Measurements from ENCODE around the gene KRTAP13-3.

Gene KRTAP13-3

GRCh38 chr21:30425826-30426225, at the start of gene KRTAP13-3:
Gene KRTAP13-3, minus strand, starts transcription at chr21:30425926. Its CDS starts 14 bp downstream, at chr21:30425912.
- no peak for DNase-seq (ENCODE audit: low spot score)

GRCh38 chr21:30468900-30469714, 43.4 kb upstream of the KRTAP13-3 start:
- no peak for DNase-seq (ENCODE audit: low spot score)

- no peak for DNase-seq (ENCODE audit: low spot score)
Measured at GRCh38 chr21:30463713-30464112, 38.0 kb upstream of the KRTAP13-3 start.

- no peak for DNase-seq (ENCODE audit: low spot score)
Measured at GRCh38 chr21:30448514-30448913, 22.8 kb upstream of the KRTAP13-3 start.

GRCh38 chr21:30447056-30447455, 21.3 kb upstream of the KRTAP13-3 start:
- DNase-seq (ENCODE audit: low spot score): no peak

- no peak for DNase-seq (ENCODE audit: low spot score)
Measured at GRCh38 chr21:30444204-30444603, 18.5 kb upstream of the KRTAP13-3 start.

GRCh38 chr21:30443226-30443625, 17.5 kb upstream of the KRTAP13-3 start:
- DNase-seq (ENCODE audit: low spot score): no peak

- no peak for DNase-seq (ENCODE audit: low spot score)
Measured at GRCh38 chr21:30439975-30440374, 14.2 kb upstream of the KRTAP13-3 start, which contains the start of gene KRTAP15-1. Gene KRTAP15-1, plus strand, starts transcription at chr21:30440275. Its CDS starts 53 bp downstream, at chr21:30440328.

GRCh38 chr21:30437010-30437565, 11.4 kb upstream of the KRTAP13-3 start:
- no peak for DNase-seq (ENCODE audit: low spot score)

GRCh38 chr21:30434033-30434631, 8.4 kb upstream of the KRTAP13-3 start:
- DNase-seq (ENCODE audit: low spot score): no peak

GRCh38 chr21:30430170-30430655, 4.5 kb upstream of the KRTAP13-3 start, which contains the start of gene KRTAP13-4:
Gene KRTAP13-4, plus strand, starts transcription at chr21:30430220. Its CDS starts 56 bp downstream, at chr21:30430276.
- no peak for DNase-seq (ENCODE audit: low spot score)

- no peak for DNase-seq (ENCODE audit: low spot score)
Measured at GRCh38 chr21:30426731-30427130, 1.0 kb upstream of the KRTAP13-3 start.

- DNase-seq (ENCODE audit: low spot score): no peak
Measured at GRCh38 chr21:30415993-30416392, 9.7 kb downstream of the KRTAP13-3 start.

GRCh38 chr21:30408782-30409494, 16.8 kb downstream of the KRTAP13-3 start:
- no peak for DNase-seq (ENCODE audit: low spot score)

- no peak for DNase-seq (ENCODE audit: low spot score)
Measured at GRCh38 chr21:30395731-30396130, 30.0 kb downstream of the KRTAP13-3 start, which contains the start of gene KRTAP13-1. Gene KRTAP13-1, plus strand, starts transcription at chr21:30396031. Its CDS starts 56 bp downstream, at chr21:30396087.

- no peak for DNase-seq (ENCODE audit: low spot score)
Measured at GRCh38 chr21:30391492-30392025, 34.2 kb downstream of the KRTAP13-3 start.

- no peak for DNase-seq (ENCODE audit: low spot score)
Measured at GRCh38 chr21:30382201-30382600, 43.5 kb downstream of the KRTAP13-3 start.

Measured in CD4-positive, alpha-beta T cell treated with Interleukin-15 for 4 hours (primary cell).